Measurements from ENCODE around the gene PCDHGA2. TPM values are rescaled to one million over a fixed set of nuclear protein-coding genes. Genes with fewer than 3 reads are reported as not detected.
"Not testable (repeated sequence)": the region's sequence is repeated elsewhere in the genome, so short reads cannot be mapped to it uniquely, and the experiment has no call there.

PCDHGA2 gene
- total RNA-seq, 1 experiment from 2014 or later, result not detected

GRCh38 chr5:141343953-141344463 is 5.4 kb downstream of the PCDHGA2 start:
- BruUV-seq (replicated peaks), result no TSS peak
- no peak for DNase-seq
- H3K36me3 Mint-ChIP-seq (ENCODE audit: insufficient read depth, unreplicated experiment), result no peaks in the 10 kb centered on the region
- no peaks in the 10 kb centered on the region for H3K27me3 Mint-ChIP-seq (ENCODE audit: unreplicated experiment)
- H3K4me3 Mint-ChIP-seq (ENCODE audit: low read depth, unreplicated experiment), result no peak overlapping the region
- intact Hi-C loops (cut with micrococcal nuclease; ENCODE audit: unreplicated experiment), result no loop called here
- H3K27ac Mint-ChIP-seq (ENCODE audit: unreplicated experiment), result no peak overlapping the region
- H3K9me3 Mint-ChIP-seq (ENCODE audit: low read depth, unreplicated experiment), result peaks cover 19% of the 10 kb centered on the region
- no peak for TF ChIP-seq CTCF (IDR thresholded peaks at IDR 0.05; ENCODE audit: unreplicated experiment)
- H3K4me1 Mint-ChIP-seq (ENCODE audit: low read depth, unreplicated experiment), result no peaks in the 10 kb centered on the region
- CTCF ChIA-PET, result no interaction called here

- no peaks in the 10 kb centered on the region for H3K27me3 Mint-ChIP-seq (ENCODE audit: unreplicated experiment)
- H3K36me3 Mint-ChIP-seq (ENCODE audit: insufficient read depth, unreplicated experiment), result peaks cover 3% of the 10 kb centered on the region
- H3K27ac Mint-ChIP-seq (ENCODE audit: unreplicated experiment), result no peak overlapping the region
- CTCF ChIA-PET, result no interaction called here
- no TSS peak for BruUV-seq (replicated peaks)
- H3K4me3 Mint-ChIP-seq (ENCODE audit: low read depth, unreplicated experiment), result no peak overlapping the region
- H3K9me3 Mint-ChIP-seq (ENCODE audit: low read depth, unreplicated experiment), result peaks cover 19% of the 10 kb centered on the region
- no peak for TF ChIP-seq CTCF (IDR thresholded peaks at IDR 0.05; ENCODE audit: unreplicated experiment)
- intact Hi-C loops (cut with micrococcal nuclease; ENCODE audit: unreplicated experiment), result no loop called here
- no peaks in the 10 kb centered on the region for H3K4me1 Mint-ChIP-seq (ENCODE audit: low read depth, unreplicated experiment)
- DNase-seq, result no peak
Measured at GRCh38 chr5:141345327-141345726, 6.8 kb downstream of the PCDHGA2 start.

GRCh38 chr5:141346017-141346416 is 7.5 kb downstream of the PCDHGA2 start:
- H3K27ac Mint-ChIP-seq (ENCODE audit: unreplicated experiment); CTCF ChIA-PET; H3K4me3 Mint-ChIP-seq (ENCODE audit: low read depth, unreplicated experiment); intact Hi-C loops (cut with micrococcal nuclease; ENCODE audit: unreplicated experiment); BruUV-seq (replicated peaks); H3K4me1 Mint-ChIP-seq (ENCODE audit: low read depth, unreplicated experiment); H3K36me3 Mint-ChIP-seq (ENCODE audit: insufficient read depth, unreplicated experiment); DNase-seq; H3K27me3 Mint-ChIP-seq (ENCODE audit: unreplicated experiment): not testable (repeated sequence)
- peaks cover 19% of the 10 kb centered on the region for H3K9me3 Mint-ChIP-seq (ENCODE audit: low read depth, unreplicated experiment)

GRCh38 chr5:141349917-141350619 is 11.5 kb downstream of the PCDHGA2 start, which contains the start of gene PCDHGB1:
Gene PCDHGB1, plus strand, starts transcription at chr5:141350099. Its CDS starts 162 bp downstream, at chr5:141350261.
- H3K4me1 Mint-ChIP-seq (ENCODE audit: low read depth, unreplicated experiment), result no peaks in the 10 kb centered on the region
- no peaks in the 10 kb centered on the region for H3K27me3 Mint-ChIP-seq (ENCODE audit: unreplicated experiment)
- no peak within 1 kb of the TSS for H3K27ac Mint-ChIP-seq (ENCODE audit: unreplicated experiment)
- peaks cover 5% of the 10 kb centered on the region for H3K36me3 Mint-ChIP-seq (ENCODE audit: insufficient read depth, unreplicated experiment)
- no peak for DNase-seq
- peaks cover 16% of the 10 kb centered on the region for H3K9me3 Mint-ChIP-seq (ENCODE audit: low read depth, unreplicated experiment)
- BruUV-seq (replicated peaks), result no TSS peak
- no peak within 1 kb of the TSS for H3K4me3 Mint-ChIP-seq (ENCODE audit: low read depth, unreplicated experiment)
- no peak for TF ChIP-seq CTCF (IDR thresholded peaks at IDR 0.05; ENCODE audit: unreplicated experiment)
- CTCF ChIA-PET, result interaction anchor here (0.8 kb wide), 1 partner anchor 158 kb away, joined by 3 read pairs; the partner anchor contains the start of gene PCDHB10
- intact Hi-C loops (cut with micrococcal nuclease; ENCODE audit: unreplicated experiment), result no loop called here

- Mint-ChIP-seq H3K4me1 (ENCODE audit: low read depth, unreplicated experiment) (no peaks in the 10 kb centered on the region), H3K36me3 (ENCODE audit: insufficient read depth, unreplicated experiment) (peaks cover 5% of the 10 kb centered on the region), H3K9me3 (ENCODE audit: low read depth, unreplicated experiment) (peaks cover 14% of the 10 kb centered on the region), H3K4me3 (ENCODE audit: low read depth, unreplicated experiment) (no peak overlapping the region), H3K27ac (ENCODE audit: unreplicated experiment) (no peak overlapping the region), H3K27me3 (ENCODE audit: unreplicated experiment) (no peaks in the 10 kb centered on the region)
- TF ChIP-seq CTCF (IDR thresholded peaks at IDR 0.05; ENCODE audit: unreplicated experiment), result no peak
- DNase-seq, result no peak
- BruUV-seq (replicated peaks), result no TSS peak
- CTCF ChIA-PET, result no interaction called here
- intact Hi-C loops (cut with micrococcal nuclease; ENCODE audit: unreplicated experiment), result no loop called here
Measured at GRCh38 chr5:141351591-141351990, 13.0 kb downstream of the PCDHGA2 start.
